HL-60/S4 treated with phorbol 12-myristate 13-acetate at 8.2 ng/mL for 4 days and 3 days (cell line): ENCODE results near the gene SFXN5.

Source experiments
- in situ Hi-C: fragments of 300-500 bp; cut with MboI; formaldehyde crosslinking; loops from 2 replicates; pipeline ENCODE4 v1.15.0; 2022; ENCODE audit warnings: low sequenced_read_pairs

SFXN5 gene

GRCh38 chr2:72995430-72996116 lies 75.9 kb downstream of the SFXN5 start:
- in situ Hi-C loops = no loop called here

DNA sequence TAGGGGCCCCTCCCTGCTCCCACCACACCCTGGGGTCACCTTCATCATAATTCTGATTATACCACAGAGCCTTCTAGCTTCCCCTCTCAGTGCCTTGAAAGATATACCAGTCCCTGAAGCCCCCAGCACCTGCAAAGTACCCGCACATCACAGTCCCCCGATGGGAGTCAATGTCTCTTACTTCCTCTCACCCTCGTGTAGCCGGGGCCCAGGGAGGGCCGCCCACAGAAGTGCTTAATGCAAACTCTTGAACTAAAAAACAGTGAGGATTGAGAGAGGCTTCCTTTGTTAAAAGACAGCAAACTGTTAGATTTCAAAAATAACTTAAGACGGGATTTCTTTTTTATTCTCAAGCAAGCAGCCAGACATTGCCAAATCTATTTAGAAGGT lies 76.5 kb downstream of the SFXN5 start:
- in situ Hi-C loops = no loop called here

GRCh38 chr2:72994282-72994990 lies 77.1 kb downstream of the SFXN5 start:
- in situ Hi-C loops = no loop called here

- in situ Hi-C loops = no loop called here
Observed at GRCh38 chr2:72993933-72994280, 77.6 kb downstream of the SFXN5 start.

- in situ Hi-C loops = no loop called here
Observed at GRCh38 chr2:72993147-72993932, 78.2 kb downstream of the SFXN5 start.

GRCh38 chr2:72992734-72993102 lies 78.8 kb downstream of the SFXN5 start:
- in situ Hi-C loops = no loop called here

GRCh38 chr2:72991980-72992733 lies 79.4 kb downstream of the SFXN5 start:
- in situ Hi-C loops = no loop called here

DNA sequence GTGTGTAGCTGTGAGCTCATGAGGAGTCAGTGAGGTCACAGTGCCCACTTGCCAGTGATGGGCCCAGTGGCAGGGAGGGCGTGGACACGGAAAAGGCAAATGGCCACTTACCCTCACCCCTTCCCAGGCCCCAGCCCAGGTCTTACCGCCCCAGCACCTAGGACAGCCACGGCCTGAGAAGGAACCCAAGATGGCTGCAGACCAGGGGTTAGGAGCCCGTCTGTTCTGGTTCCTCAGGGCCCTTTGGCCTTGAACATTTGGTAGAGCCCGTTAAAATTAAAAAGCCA lies 80.1 kb downstream of the SFXN5 start:
- in situ Hi-C loops = no loop called here

DNA sequence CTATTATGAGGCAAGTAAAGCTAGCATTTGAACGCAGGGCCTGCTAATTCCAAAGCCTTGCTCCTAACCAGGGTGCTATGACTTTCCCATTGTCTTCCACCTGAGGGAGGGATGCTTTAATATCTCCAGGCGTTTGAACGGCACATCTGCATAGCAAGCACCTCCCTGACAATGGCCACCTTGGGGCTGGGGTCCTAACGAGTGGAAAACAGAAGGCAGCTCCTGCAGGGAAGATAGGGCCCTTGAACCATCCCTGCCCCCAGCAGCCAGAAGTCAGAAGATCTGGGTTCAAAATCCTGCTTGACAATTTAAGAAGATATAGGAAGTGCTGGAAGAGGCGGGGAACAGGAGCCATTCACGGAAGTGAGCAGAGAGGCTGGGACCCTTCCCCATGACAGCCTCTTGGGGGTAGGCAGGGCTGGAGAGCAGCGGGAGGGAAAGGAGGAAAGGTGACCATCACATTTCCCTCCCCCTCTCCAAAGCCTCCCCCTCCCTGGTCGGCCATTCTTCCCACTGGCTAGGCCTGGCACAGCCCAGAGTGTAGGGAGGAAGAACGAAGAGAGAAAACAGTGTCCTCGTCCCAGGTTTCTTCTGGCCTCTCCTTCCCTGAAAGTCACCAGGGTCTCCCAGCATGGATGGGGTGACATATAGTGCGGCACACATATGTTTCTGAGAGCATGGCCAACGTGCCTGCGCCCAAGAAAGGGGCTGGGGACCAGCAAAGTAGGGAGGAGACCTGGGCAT lies 80.6 kb downstream of the SFXN5 start:
- in situ Hi-C loops = no loop called here

DNA sequence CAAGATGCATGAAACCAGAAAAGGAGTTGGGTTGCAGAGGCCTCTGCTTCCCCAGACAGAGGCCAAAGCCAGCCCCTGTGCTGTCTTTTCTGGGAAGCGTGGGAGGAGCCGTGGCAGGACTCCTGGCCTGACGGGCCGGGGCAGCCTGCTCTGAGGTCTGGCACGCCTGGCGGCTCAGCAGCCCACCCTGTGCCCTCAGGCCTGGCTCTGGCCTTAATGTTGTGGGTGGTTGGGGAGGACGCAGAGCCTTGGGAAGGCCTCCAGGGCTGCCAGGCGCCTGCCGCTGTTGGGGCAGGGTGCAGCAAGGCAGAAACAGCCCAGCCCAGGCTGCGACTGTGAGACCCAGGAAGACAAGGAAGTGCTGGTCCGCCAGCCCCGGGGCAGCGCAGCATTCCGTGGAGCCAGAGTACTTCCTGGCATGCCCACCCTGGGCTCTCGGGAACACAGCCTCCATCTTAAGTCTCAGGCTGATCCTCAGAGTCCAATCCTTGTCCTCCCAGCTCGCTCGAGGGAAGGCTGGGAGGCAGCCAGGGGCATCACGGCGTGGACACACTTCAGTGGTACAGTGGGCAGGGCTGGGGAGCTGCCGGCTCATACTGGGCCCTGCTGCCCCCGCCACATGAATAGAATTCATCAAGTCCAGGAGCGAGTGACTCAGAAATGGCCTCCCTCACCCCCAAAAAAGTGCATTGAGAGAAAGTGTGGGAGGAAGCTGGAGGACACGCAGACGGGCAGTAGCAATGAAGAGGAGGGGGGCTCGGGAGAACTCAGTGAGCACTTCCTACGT lies 81.5 kb downstream of the SFXN5 start:
- in situ Hi-C loops = no loop called here

DNA sequence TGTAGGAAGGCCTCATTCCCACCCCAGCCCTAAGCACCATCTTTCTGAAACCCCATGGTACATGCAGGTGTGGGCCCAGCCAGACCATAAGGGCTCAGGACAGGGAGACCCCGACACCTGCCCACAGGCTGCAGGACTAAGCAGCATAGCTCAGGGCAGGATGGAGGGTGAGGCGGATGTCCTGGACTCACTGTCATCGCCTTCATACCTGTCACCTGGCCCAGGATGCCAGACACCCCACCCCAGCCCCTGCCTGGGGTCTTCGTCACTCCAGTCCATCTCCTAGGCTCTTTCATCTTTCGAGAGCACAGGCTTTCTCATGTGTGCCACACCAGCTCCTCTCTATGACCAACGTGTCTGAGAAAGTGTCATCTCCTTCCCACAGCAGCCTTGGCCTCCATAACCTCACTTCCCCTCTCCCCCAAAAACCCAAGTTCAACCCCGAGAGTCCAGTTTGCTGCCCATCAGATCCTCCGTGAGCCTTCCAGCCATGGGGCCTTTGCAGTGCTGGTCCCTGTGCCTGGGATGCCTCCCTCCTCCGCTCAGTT lies 82.7 kb downstream of the SFXN5 start:
- in situ Hi-C loops = no loop called here

- in situ Hi-C loops = no loop called here
Observed at GRCh38 chr2:72988041-72988440, 83.5 kb downstream of the SFXN5 start.

- in situ Hi-C loops = no loop called here
Observed at GRCh38 chr2:72985891-72986683, 85.4 kb downstream of the SFXN5 start.

GRCh38 chr2:72985136-72985535 lies 86.4 kb downstream of the SFXN5 start:
- in situ Hi-C loops = no loop called here

DNA sequence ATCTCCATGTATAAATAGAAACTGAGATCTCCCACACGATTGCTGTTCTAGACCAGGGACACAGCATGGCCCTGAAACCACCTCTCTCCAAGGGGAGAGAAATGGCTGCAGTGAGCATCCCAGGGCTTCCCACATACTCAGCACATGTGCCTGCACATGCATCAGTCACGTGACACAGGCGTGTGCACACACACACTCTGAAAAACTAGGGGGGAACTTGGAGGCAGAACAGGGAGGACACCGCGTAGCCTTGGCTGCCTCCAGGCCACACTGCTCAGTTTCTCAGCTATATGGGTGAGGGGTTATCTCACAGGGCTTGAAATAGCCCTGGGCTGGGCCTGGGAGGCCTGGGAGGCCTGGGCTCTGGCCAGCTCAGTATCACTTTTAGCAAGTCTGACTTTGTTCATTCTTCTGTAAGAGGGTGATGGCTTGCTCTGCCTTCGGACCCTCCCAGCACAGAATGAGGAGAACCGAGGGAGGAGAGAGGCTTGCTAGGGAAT lies 87.3 kb downstream of the SFXN5 start:
- in situ Hi-C loops = no loop called here

DNA sequence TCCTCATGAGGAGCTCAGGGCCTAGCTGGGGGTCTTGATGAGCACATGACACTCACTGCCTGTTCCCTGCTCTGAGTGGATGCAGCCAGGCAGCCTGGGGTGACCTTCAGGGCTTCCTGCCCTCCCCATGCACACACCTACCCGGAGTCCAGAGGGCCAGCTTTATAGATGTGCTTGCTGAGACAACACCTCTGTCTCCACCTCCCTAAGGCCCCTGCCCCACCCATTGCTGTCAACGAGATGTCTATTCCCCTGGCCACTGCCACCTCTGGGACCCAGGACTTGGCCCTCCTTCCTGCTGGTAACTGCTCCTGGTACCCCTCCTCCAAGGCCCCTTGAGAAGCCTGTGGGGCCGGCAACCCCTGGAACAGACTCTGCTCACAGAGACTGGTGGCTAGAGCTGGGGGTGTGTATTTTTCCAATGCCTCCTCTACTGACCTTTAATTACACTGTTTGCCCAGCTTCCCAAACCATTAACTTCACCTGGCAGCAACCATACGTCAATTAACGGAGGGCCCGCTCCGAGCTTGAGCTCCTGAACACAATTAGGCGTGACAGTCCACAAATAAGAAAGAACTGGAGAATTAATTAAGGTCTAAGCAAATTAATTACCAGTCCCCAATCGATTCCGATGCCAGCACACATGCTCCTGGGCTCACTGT lies 87.9 kb downstream of the SFXN5 start:
- in situ Hi-C loops = no loop called here

- in situ Hi-C loops = no loop called here
Observed at GRCh38 chr2:72982781-72983499, 88.6 kb downstream of the SFXN5 start.

DNA sequence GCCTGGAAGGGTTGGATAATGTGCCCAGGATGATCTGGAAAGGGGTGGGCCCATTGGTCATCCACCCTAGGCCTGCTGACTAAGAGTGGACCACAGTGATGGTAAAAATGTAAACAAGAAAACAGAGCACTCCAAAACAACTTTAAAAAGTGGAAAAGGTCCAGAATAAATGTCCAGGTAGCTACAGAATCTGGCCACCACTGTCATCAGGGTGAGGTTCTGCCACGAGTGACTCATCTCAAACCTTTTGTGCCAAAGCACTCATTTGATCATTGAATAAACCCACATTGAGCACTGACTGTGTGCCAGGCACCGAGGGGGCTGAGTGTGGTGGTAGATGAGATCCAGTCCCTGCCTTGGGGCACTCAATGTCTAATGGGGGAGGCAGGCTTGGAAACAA lies 89.3 kb downstream of the SFXN5 start:
- in situ Hi-C loops = no loop called here
